Cardiac septum (tissue), 1 donor: ENCODE measurements around the gene MPIG6B. TPM values are rescaled to one million over a fixed set of nuclear protein-coding genes. Genes with fewer than 3 reads are reported as not detected.

Experiments
- microRNA-seq: library from miRNA; unstranded; fragments of <30 nt; microRNA quantifications from one replicate; pipeline ENCODE4 v1.2.0, GENCODE V29; 2020
- total RNA-seq: library from RNA; stranded (reverse); fragmentation: NEBNext Ultra II Directional; extraction: Animal tissue kit (Norgen Biotek cat#: 25700); gene quantifications from one replicate; pipeline ENCODE4 v1.2.1, GENCODE V29; 2021
- donor health status: DM: no; HTN: no; CAD: no.

The MPIG6B gene
- total RNA-seq, 1 donor from 2014 or later: 0.24 TPM

Small RNA genes within 50 kb of the gene (microRNA-seq; reads per million reads assigned to microRNA genes)
- gene MIR4646: not detected

Other genes with a start within 250 kb of the MPIG6B start
- 1.9 TPM for gene MICB, start 225.2 kb upstream of the MPIG6B start, total RNA-seq
- gene MCCD1, start 194.4 kb upstream of the MPIG6B start, total RNA-seq: not detected
- gene DDX39B, start 181.4 kb upstream of the MPIG6B start, total RNA-seq: 201 TPM
- 2.6 TPM for gene ATP6V1G2, start 176.8 kb upstream of the MPIG6B start, total RNA-seq
- 9.5 TPM for gene NFKBIL1, start 175.8 kb upstream of the MPIG6B start, total RNA-seq
- gene LTA, start 151.1 kb upstream of the MPIG6B start, total RNA-seq: not detected
- 0.38 TPM for gene TNF, start 147.8 kb upstream of the MPIG6B start, total RNA-seq
- 0.86 TPM for gene LTB, start 140.9 kb upstream of the MPIG6B start, total RNA-seq
- 5.4 TPM for gene LST1, start 137.1 kb upstream of the MPIG6B start, total RNA-seq
- not detected for gene NCR3, start 130.4 kb upstream of the MPIG6B start, total RNA-seq
- gene AIF1, start 108.1 kb upstream of the MPIG6B start, total RNA-seq: 10.3 TPM
- gene PRRC2A, start 102.7 kb upstream of the MPIG6B start, total RNA-seq: 125 TPM
- 270 TPM for gene BAG6, start 70.7 kb upstream of the MPIG6B start, total RNA-seq
- gene APOM, start 67.5 kb upstream of the MPIG6B start, total RNA-seq: 1.4 TPM
- gene C6orf47, start 62.6 kb upstream of the MPIG6B start, total RNA-seq: 17.7 TPM
- 13.6 TPM for gene GPANK1, start 58.4 kb upstream of the MPIG6B start, total RNA-seq
- gene CSNK2B, start 57.3 kb upstream of the MPIG6B start, total RNA-seq: 96.3 TPM
- gene LY6G5B, start 53.4 kb upstream of the MPIG6B start, total RNA-seq: 6.5 TPM
- 2.9 TPM for gene LY6G5C, start 42.3 kb upstream of the MPIG6B start, total RNA-seq
- gene ABHD16A, start 20.0 kb upstream of the MPIG6B start, total RNA-seq: 26.9 TPM
- gene LY6G6F, start 16.5 kb upstream of the MPIG6B start, total RNA-seq: not detected
- not detected for gene LY6G6D, start 8.0 kb upstream of the MPIG6B start, total RNA-seq
- gene LY6G6C, start 1.6 kb upstream of the MPIG6B start, total RNA-seq: not detected
- gene DDAH2, start 5.9 kb downstream of the MPIG6B start, total RNA-seq: 69.9 TPM
- 131 TPM for gene CLIC1, start 13.2 kb downstream of the MPIG6B start, total RNA-seq
- 1.7 TPM for gene MSH5, start 16.6 kb downstream of the MPIG6B start, total RNA-seq
- gene SAPCD1, start 39.3 kb downstream of the MPIG6B start, total RNA-seq: 0.86 TPM
- gene VWA7, start 54.0 kb downstream of the MPIG6B start, total RNA-seq: 21.5 TPM
- 35.0 TPM for gene VARS1, start 72.4 kb downstream of the MPIG6B start, total RNA-seq
- gene LSM2, start 83.6 kb downstream of the MPIG6B start, total RNA-seq: 24.0 TPM
- gene HSPA1L, start 91.9 kb downstream of the MPIG6B start, total RNA-seq: 2.4 TPM
- 296 TPM for gene HSPA1A, start 92.2 kb downstream of the MPIG6B start, total RNA-seq
- gene HSPA1B, start 104.4 kb downstream of the MPIG6B start, total RNA-seq: 221 TPM
- gene NEU1, start 139.4 kb downstream of the MPIG6B start, total RNA-seq: 19.4 TPM
- gene SLC44A4, start 155.6 kb downstream of the MPIG6B start, total RNA-seq: not detected
- gene EHMT2, start 174.3 kb downstream of the MPIG6B start, total RNA-seq: 14.5 TPM
- gene ZBTB12, start 178.7 kb downstream of the MPIG6B start, total RNA-seq: 5.2 TPM
- 5.1 TPM for gene C2, start 204.3 kb downstream of the MPIG6B start, total RNA-seq
- 5.0 TPM for gene CFB, start 222.7 kb downstream of the MPIG6B start, total RNA-seq
- gene NELFE, start 235.6 kb downstream of the MPIG6B start, total RNA-seq: 46.7 TPM
- gene SKIC2, start 235.8 kb downstream of the MPIG6B start, total RNA-seq: 33.2 TPM
- 14.0 TPM for gene DXO, start 248.8 kb downstream of the MPIG6B start, total RNA-seq